ENCODE measurements around the gene TTLL6. TPM values are rescaled to one million over a fixed set of nuclear protein-coding genes. Genes with fewer than 3 reads are reported as not detected.

TTLL6 gene
- total RNA-seq, 5 donors from 2014 or later (not counting 1 experiment from before 2014, with no cell fraction given) = not detected

DNA sequence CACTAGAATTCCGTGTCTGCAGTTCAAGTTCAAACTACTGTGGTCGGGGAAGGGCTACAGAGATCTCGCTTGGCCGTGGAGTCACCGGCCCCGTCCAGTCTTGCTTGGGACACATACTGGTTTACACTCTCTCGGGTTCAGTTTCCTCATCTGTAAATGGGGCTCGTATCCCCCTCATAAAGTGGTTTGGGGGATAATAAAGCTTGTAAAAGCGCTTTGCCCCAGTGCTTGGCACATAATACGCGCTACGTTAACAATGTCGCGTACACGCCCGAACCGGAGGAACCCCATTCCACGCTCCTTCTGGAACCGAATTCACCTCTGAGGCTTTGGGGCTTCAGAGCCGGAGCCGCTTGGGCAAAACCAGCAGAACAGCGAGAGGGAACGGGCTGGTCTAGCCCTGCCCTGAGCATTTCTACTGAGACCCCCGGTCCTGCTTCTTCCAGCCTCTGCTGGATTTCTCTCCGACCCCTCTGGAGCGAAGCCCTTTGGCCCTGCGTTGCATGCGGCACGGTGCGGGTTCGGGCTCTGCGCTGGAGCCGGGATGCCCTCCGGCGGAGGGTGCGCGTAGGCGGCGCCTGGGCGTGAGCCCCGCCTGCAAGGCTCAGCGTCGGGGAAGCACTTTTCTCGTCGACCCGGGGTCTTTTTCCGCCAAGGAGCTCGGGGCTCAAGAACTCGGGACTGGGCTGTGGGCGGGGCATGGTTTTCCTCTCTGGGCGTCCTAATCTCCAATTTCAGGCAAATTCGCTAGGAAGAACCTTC lies 62.3 kb downstream of the TTLL6 start:
- CTCF ChIA-PET = interaction anchor here in 1 of 2 donors (0.6 kb wide), 1 partner anchor 181 kb away, joined by 7 read pairs; no protein-coding TSS in a partner anchor
- ATAC-seq (replicated peaks in 1 of 4) (peak in 2 of 4 experiments; percentile 37 to 43), DNase-seq (no peak)
- no peak overlapping the region for H3K27ac ChIP-seq (ENCODE audit: low read length)
- peak overlapping the region in 1 of 2 donors; percentile 38 for H3K4me3 ChIP-seq (ENCODE audit: control insufficient read depth in 1 of 2, extremely low read depth in 1 of 2, low read length in 1 of 2)
- 12% methylated on average over 44 of the region's 52 CpGs for whole genome bisulfite sequencing (ENCODE audit: insufficient coverage)
- POLR2A ChIA-PET = no interaction called here
- Mint-ChIP-seq H3K4me3 (peak overlapping the region in 1 of 3 donors; percentile 25), H3K4me1 (peaks cover 19 to 22% (median 21%) of the 10 kb centered on the region in 3 donors), H3K27me3 (peaks cover 70 to 89% of the 10 kb centered on the region in 2 donors), H3K9me3 (no peaks in the 10 kb centered on the region), H3K36me3 (no peaks in the 10 kb centered on the region), H3K27ac (peak overlapping the region in 1 of 2 donors; percentile 36)
- H3K9me3 ChIP-seq = no peaks in the 10 kb centered on the region
- peaks cover 34 to 82% of the 10 kb centered on the region in 2 experiments for H3K27me3 ChIP-seq (replicated peaks in 1 of 2; ENCODE audit: control insufficient read depth in 2 of 2, extremely low read depth in 1 of 2, insufficient read depth in 2 of 2, low read length in 1 of 2)
- no peaks in the 10 kb centered on the region for H3K36me3 ChIP-seq (ENCODE audit: control insufficient read depth in 2 of 2, extremely low read depth in 1 of 2, insufficient read depth in 1 of 2, low read length in 1 of 2)
- peaks cover 2 to 20% of the 10 kb centered on the region in 2 experiments for H3K4me1 ChIP-seq (ENCODE audit: control insufficient read depth in 1 of 2, extremely low read depth in 1 of 2, insufficient read depth in 2 of 2, low read length in 2 of 2)

- ATAC-seq (replicated peaks in 1 of 4) (no peak), DNase-seq (no peak)
- Mint-ChIP-seq H3K4me1 (peaks cover 19 to 22% (median 21%) of the 10 kb centered on the region in 3 donors), H3K36me3 (no peaks in the 10 kb centered on the region), H3K27ac (peak overlapping the region in 1 of 2 donors; percentile 48), H3K9me3 (no peaks in the 10 kb centered on the region), H3K27me3 (peaks cover 69 to 90% of the 10 kb centered on the region in 2 donors), H3K4me3 (peak overlapping the region in 1 of 3 donors; percentile 25)
- H3K4me1 ChIP-seq (ENCODE audit: control insufficient read depth in 1 of 2, extremely low read depth in 1 of 2, insufficient read depth in 2 of 2, low read length in 2 of 2) = peaks cover 2 to 20% of the 10 kb centered on the region in 2 experiments
- H3K9me3 ChIP-seq = no peaks in the 10 kb centered on the region
- WGBS (ENCODE audit: insufficient coverage) = 20% methylated on average over 16 of the region's 22 CpGs
- peak overlapping the region in 1 of 2 donors; percentile 23 for H3K4me3 ChIP-seq (ENCODE audit: control insufficient read depth in 1 of 2, extremely low read depth in 1 of 2, low read length in 1 of 2)
- no peaks in the 10 kb centered on the region for H3K36me3 ChIP-seq (ENCODE audit: control insufficient read depth in 2 of 2, extremely low read depth in 1 of 2, insufficient read depth in 1 of 2, low read length in 1 of 2)
- no peak overlapping the region for H3K27ac ChIP-seq (ENCODE audit: low read length)
- ChIA-PET POLR2A (no interaction called here), CTCF (interaction anchor here in 1 of 2 donors (0.6 kb wide), 1 partner anchor 182 kb away, joined by 7 read pairs; no protein-coding TSS in a partner anchor)
- H3K27me3 ChIP-seq (replicated peaks in 1 of 2; ENCODE audit: control insufficient read depth in 2 of 2, extremely low read depth in 1 of 2, insufficient read depth in 2 of 2, low read length in 1 of 2) = peaks cover 41 to 85% of the 10 kb centered on the region in 2 experiments
These were observed 63.1 kb downstream of the TTLL6 start for GRCh38 chr17:48753794-48754499.

- Histone ChIP-seq H3K9me3 (no peaks in the 10 kb centered on the region), H3K36me3 (ENCODE audit: control insufficient read depth in 2 of 2, extremely low read depth in 1 of 2, insufficient read depth in 1 of 2, low read length in 1 of 2) (no peaks in the 10 kb centered on the region), H3K27me3 (replicated peaks in 1 of 2; ENCODE audit: control insufficient read depth in 2 of 2, extremely low read depth in 1 of 2, insufficient read depth in 2 of 2, low read length in 1 of 2) (peaks cover 49 to 82% of the 10 kb centered on the region in 2 experiments), H3K4me3 (ENCODE audit: control insufficient read depth in 1 of 2, extremely low read depth in 1 of 2, low read length in 1 of 2) (no peak overlapping the region), H3K27ac (ENCODE audit: low read length) (no peak overlapping the region), H3K4me1 (ENCODE audit: control insufficient read depth in 1 of 2, extremely low read depth in 1 of 2, insufficient read depth in 2 of 2, low read length in 2 of 2) (peaks cover 2 to 22% of the 10 kb centered on the region in 2 experiments)
- Mint-ChIP-seq H3K4me3 (no peak overlapping the region), H3K36me3 (no peaks in the 10 kb centered on the region), H3K4me1 (peaks cover 19 to 22% (median 21%) of the 10 kb centered on the region in 3 donors), H3K9me3 (no peaks in the 10 kb centered on the region), H3K27ac (no peak overlapping the region), H3K27me3 (peaks cover 73 to 91% of the 10 kb centered on the region in 2 donors)
- no peak for ATAC-seq (replicated peaks in 1 of 4)
- CTCF ChIA-PET = interaction anchor here (0.6 to 1.6 kb wide), 2 partner anchors 29 to 57 kb away, joined by 4 to 14 read pairs; no protein-coding TSS in a partner anchor
- POLR2A ChIA-PET = interaction anchor here in 1 of 2 donors (0.6 kb wide), 1 partner anchor 10 kb away, joined by 4 read pairs; no protein-coding TSS in a partner anchor
- 10% methylated on average over 31 of the region's 43 CpGs for WGBS (ENCODE audit: insufficient coverage)
- no peak for DNase-seq
These were observed 64.4 kb downstream of the TTLL6 start for GRCh38 chr17:48752399-48753288.

- H3K9me3 Mint-ChIP-seq = no peaks in the 10 kb centered on the region
- Histone ChIP-seq H3K9me3 (no peaks in the 10 kb centered on the region), H3K4me3 (ENCODE audit: control insufficient read depth in 1 of 2, extremely low read depth in 1 of 2, low read length in 1 of 2) (no peak overlapping the region), H3K27me3 (replicated peaks in 1 of 2; ENCODE audit: control insufficient read depth in 2 of 2, extremely low read depth in 1 of 2, insufficient read depth in 2 of 2, low read length in 1 of 2) (peaks cover 51 to 83% of the 10 kb centered on the region in 2 experiments), H3K27ac (ENCODE audit: low read length) (no peak overlapping the region), H3K36me3 (ENCODE audit: control insufficient read depth in 2 of 2, extremely low read depth in 1 of 2, insufficient read depth in 1 of 2, low read length in 1 of 2) (no peaks in the 10 kb centered on the region), H3K4me1 (ENCODE audit: control insufficient read depth in 1 of 2, extremely low read depth in 1 of 2, insufficient read depth in 2 of 2, low read length in 2 of 2) (peaks cover 2 to 29% of the 10 kb centered on the region in 2 experiments)
- POLR2A ChIA-PET = interaction anchor here in 1 of 2 donors (0.5 to 0.6 kb wide), 2 partner anchors 9 to 172 kb away, joined by 4 to 8 read pairs; no protein-coding TSS in a partner anchor
- DNase-seq (no peak), ATAC-seq (replicated peaks in 1 of 4) (no peak)
- H3K27me3 Mint-ChIP-seq = peaks cover 76 to 92% of the 10 kb centered on the region in 2 donors
- H3K36me3 Mint-ChIP-seq = no peaks in the 10 kb centered on the region
- 3% methylated on average over 8 of the region's 13 CpGs for WGBS (ENCODE audit: insufficient coverage)
- peak overlapping the region in 1 of 2 donors; percentile 19 for H3K27ac Mint-ChIP-seq
- H3K4me1 Mint-ChIP-seq = peaks cover 19 to 25% (median 21%) of the 10 kb centered on the region in 3 donors
- CTCF ChIA-PET = interaction anchor here in 1 of 2 donors (0.6 to 1.6 kb wide), 3 partner anchors 28 to 127 kb away, joined by 3 to 14 read pairs (median 3); no protein-coding TSS in a partner anchor
- no peak overlapping the region for H3K4me3 Mint-ChIP-seq
These were observed 65.2 kb downstream of the TTLL6 start for GRCh38 chr17:48751733-48752398.

- Histone ChIP-seq H3K27me3 (replicated peaks in 1 of 2; ENCODE audit: control insufficient read depth in 2 of 2, extremely low read depth in 1 of 2, insufficient read depth in 2 of 2, low read length in 1 of 2) (peaks cover 55 to 84% of the 10 kb centered on the region in 2 experiments), H3K9me3 (no peaks in the 10 kb centered on the region), H3K36me3 (ENCODE audit: control insufficient read depth in 2 of 2, extremely low read depth in 1 of 2, insufficient read depth in 1 of 2, low read length in 1 of 2) (no peaks in the 10 kb centered on the region), H3K4me1 (ENCODE audit: control insufficient read depth in 1 of 2, extremely low read depth in 1 of 2, insufficient read depth in 2 of 2, low read length in 2 of 2) (peaks cover 2 to 35% of the 10 kb centered on the region in 2 experiments), H3K27ac (ENCODE audit: low read length) (no peak overlapping the region), H3K4me3 (ENCODE audit: control insufficient read depth in 1 of 2, extremely low read depth in 1 of 2, low read length in 1 of 2) (no peak overlapping the region)
- Mint-ChIP-seq H3K4me3 (no peak overlapping the region), H3K4me1 (peaks cover 19 to 30% (median 21%) of the 10 kb centered on the region in 3 donors), H3K9me3 (no peaks in the 10 kb centered on the region), H3K27me3 (peaks cover 77 to 93% of the 10 kb centered on the region in 2 donors), H3K27ac (no peak overlapping the region), H3K36me3 (no peaks in the 10 kb centered on the region)
- no peak for DNase-seq
- ChIA-PET POLR2A (interaction anchor here in 1 of 2 donors (0.5 kb wide), 1 partner anchor 171 kb away, joined by 8 read pairs; no protein-coding TSS in a partner anchor), CTCF (interaction anchor here (0.6 to 1.6 kb wide), 6 partner anchors 17 to 128 kb away, joined by 3 to 14 read pairs (median 3); partner anchors contain the start of gene HOXB13 (in 1 of the 2))
- ATAC-seq (replicated peaks in 1 of 4) = no peak
- no CpG with 5 or more reads among the region's 3 CpGs for WGBS (ENCODE audit: insufficient coverage)
These were observed 65.9 kb downstream of the TTLL6 start for GRCh38 chr17:48751172-48751571.

Measured in T-cell (primary cell).